Ovary (tissue), 3 donors: ENCODE results near the gene AGBL2.

Experiments used
- EP300 ChIP-seq: sonication (generic); formaldehyde crosslinking; IDR thresholded peaks from one replicate; pipeline ENCODE4 v1.6.1; 2017; ENCODE audit warnings: antibody characterized with exemption
- TF ChIP-seq, protein P1 (sequence below), 3 donors: fragments of 450-650 bp in 2 of 3; fragments of 200-600 bp in 1 of 3; IDR thresholded peaks; one replicate each; pipeline versions ENCODE4 v1.5.1 to v1.8.0; 2016 to 2022; ENCODE audit warnings: antibody characterized with exemption in 3 of 3, mild to moderate bottlenecking in 1 of 3
- donor health status: DM: no; HTN: no; CAD: no.

DNA sequence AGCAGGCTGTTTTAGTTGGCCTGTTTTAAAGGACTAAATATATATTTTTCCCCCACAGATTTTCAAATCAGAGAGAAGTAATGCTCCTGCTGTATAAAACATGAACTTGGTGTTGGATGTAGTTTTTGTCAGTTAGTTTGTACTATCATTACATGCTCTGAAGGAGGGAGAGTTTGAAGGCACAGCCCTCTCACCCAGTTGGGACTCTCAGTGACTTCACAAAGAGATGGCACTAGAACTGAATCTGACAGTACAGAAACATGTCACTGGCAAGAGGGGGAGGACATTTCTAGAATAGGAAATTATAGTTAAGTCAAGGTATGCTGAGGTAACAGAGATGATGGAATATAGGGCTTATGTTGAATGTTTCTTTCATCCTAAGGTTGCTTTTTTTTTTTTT is 99.9 kb downstream of the AGBL2 start:
- TF ChIP-seq, protein P1, sequence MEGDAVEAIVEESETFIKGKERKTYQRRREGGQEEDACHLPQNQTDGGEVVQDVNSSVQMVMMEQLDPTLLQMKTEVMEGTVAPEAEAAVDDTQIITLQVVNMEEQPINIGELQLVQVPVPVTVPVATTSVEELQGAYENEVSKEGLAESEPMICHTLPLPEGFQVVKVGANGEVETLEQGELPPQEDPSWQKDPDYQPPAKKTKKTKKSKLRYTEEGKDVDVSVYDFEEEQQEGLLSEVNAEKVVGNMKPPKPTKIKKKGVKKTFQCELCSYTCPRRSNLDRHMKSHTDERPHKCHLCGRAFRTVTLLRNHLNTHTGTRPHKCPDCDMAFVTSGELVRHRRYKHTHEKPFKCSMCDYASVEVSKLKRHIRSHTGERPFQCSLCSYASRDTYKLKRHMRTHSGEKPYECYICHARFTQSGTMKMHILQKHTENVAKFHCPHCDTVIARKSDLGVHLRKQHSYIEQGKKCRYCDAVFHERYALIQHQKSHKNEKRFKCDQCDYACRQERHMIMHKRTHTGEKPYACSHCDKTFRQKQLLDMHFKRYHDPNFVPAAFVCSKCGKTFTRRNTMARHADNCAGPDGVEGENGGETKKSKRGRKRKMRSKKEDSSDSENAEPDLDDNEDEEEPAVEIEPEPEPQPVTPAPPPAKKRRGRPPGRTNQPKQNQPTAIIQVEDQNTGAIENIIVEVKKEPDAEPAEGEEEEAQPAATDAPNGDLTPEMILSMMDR (IDR thresholded peaks at IDR 0.05): no peak
- TF ChIP-seq EP300: no peak
